22Rv1 (cell line): ENCODE data around the gene TOMM70.
"Not testable (repeated sequence)": the region's sequence is repeated elsewhere in the genome, so short reads cannot be mapped to it uniquely, and the experiment has no call there.

Experiments
- H3K27ac ChIP-seq: fragments of 450-650 bp; 2 replicates; pipeline ENCODE4 v1.5.1; 2017
- CTCF ChIP-seq: fragments of 450-650 bp; IDR thresholded peaks from 2 replicates; pipeline ENCODE4 v1.5.1; 2017; ENCODE audit warnings: mild to moderate bottlenecking
- ZFX ChIP-seq: fragments of 450-650 bp; IDR thresholded peaks from 2 replicates; pipeline ENCODE4 v1.6.1; 2017; ENCODE audit warnings: antibody characterized with exemption, borderline replicate concordance

Gene TOMM70

GRCh38 chr3:100400780-100401673 lies at the start of gene TOMM70, which contains the start of gene LNP1:
Gene TOMM70, minus strand, starts transcription at chr3:100401089. Its CDS starts 140 bp downstream, at chr3:100400949.
Gene LNP1, plus strand, starts transcription at chr3:100401539. Its CDS starts 28,191 bp downstream, at chr3:100429730.
- peak within 1 kb of the TSS; percentile 89 for H3K27ac ChIP-seq
- TF ChIP-seq CTCF (no peak), ZFX (no peak)

- TF ChIP-seq ZFX = no peak
- no peak for TF ChIP-seq CTCF
- peak overlapping the region; percentile 69 for H3K27ac ChIP-seq
Observed at GRCh38 chr3:100449214-100449613, 48.3 kb upstream of the TOMM70 start.

GRCh38 chr3:100448079-100448478 lies 47.2 kb upstream of the TOMM70 start:
- TF ChIP-seq ZFX (no peak), CTCF (no peak)
- peak overlapping the region; percentile 69 for H3K27ac ChIP-seq

- not testable (repeated sequence) for H3K27ac ChIP-seq
Observed at GRCh38 chr3:100447067-100447466, 46.2 kb upstream of the TOMM70 start.

- no peak overlapping the region for H3K27ac ChIP-seq
- TF ChIP-seq ZFX (no peak), CTCF (no peak)
Observed at GRCh38 chr3:100443690-100444089, 42.8 kb upstream of the TOMM70 start.

- H3K27ac ChIP-seq = no peak overlapping the region
- TF ChIP-seq ZFX (no peak), CTCF (no peak)
Observed at GRCh38 chr3:100440895-100441294, 40.0 kb upstream of the TOMM70 start.

GRCh38 chr3:100438623-100438974 lies 37.7 kb upstream of the TOMM70 start:
- TF ChIP-seq ZFX (no peak), CTCF (no peak)
- H3K27ac ChIP-seq = no peak overlapping the region
